GM19099 (cell line): ENCODE measurements around the gene BAHCC1.

Source experiments
- POLR2A ChIP-seq: IDR thresholded peaks from 3 replicates; pipeline ENCODE4 v1.6.1; 2011; ENCODE audit warnings: low read depth; ENCODE audit not compliant: insufficient read length; ENCODE audit errors: extremely low read depth

Gene BAHCC1

GRCh38 chr17:81420769-81421462, 25.7 kb downstream of the BAHCC1 start:
- TF ChIP-seq POLR2A: no peak

GRCh38 chr17:81422776-81423697, 27.8 kb downstream of the BAHCC1 start:
- TF ChIP-seq POLR2A: no peak

- TF ChIP-seq POLR2A: no peak
Observed at GRCh38 chr17:81423698-81424071, 28.4 kb downstream of the BAHCC1 start.

- no peak for TF ChIP-seq POLR2A
Observed at GRCh38 chr17:81424151-81425017, 29.1 kb downstream of the BAHCC1 start.

- no peak for TF ChIP-seq POLR2A
Observed at GRCh38 chr17:81426393-81427172, 31.3 kb downstream of the BAHCC1 start.

GRCh38 chr17:81427173-81428120, 32.2 kb downstream of the BAHCC1 start:
- TF ChIP-seq POLR2A: no peak

- TF ChIP-seq POLR2A: no peak
Observed at GRCh38 chr17:81428121-81428515, 32.9 kb downstream of the BAHCC1 start.

- TF ChIP-seq POLR2A: no peak
Observed at GRCh38 chr17:81428516-81428915, 33.3 kb downstream of the BAHCC1 start.

GRCh38 chr17:81428948-81429774, 33.9 kb downstream of the BAHCC1 start:
- TF ChIP-seq POLR2A: no peak

- TF ChIP-seq POLR2A: no peak
Observed at GRCh38 chr17:81429821-81430551, 34.7 kb downstream of the BAHCC1 start.

- TF ChIP-seq POLR2A: no peak
Observed at GRCh38 chr17:81431545-81432482, 36.6 kb downstream of the BAHCC1 start.
